Skin epidermis (tissue), 12 donors: ENCODE results near the gene FCER1A.

ENCODE experiments used
- H3K27ac ChIP-seq, 21 experiments: fragments of 200-600 bp; sonication (generic) in 11 of 21; one replicate each; pipeline ENCODE4 v1.5.0; 2020; ENCODE audit warnings: mild to moderate bottlenecking in 3 of 21, inconsistent platforms in 2 of 21, moderate library complexity in 2 of 21
- H3K4me3 ChIP-seq, 7 experiments: fragments of 200-600 bp; sonication (generic) in 2 of 7; one replicate each; pipeline ENCODE4 v1.5.0; 2020; ENCODE audit warnings: inconsistent platforms in 2 of 7, mild to moderate bottlenecking in 2 of 7, moderate library complexity in 1 of 7

The FCER1A gene

DNA sequence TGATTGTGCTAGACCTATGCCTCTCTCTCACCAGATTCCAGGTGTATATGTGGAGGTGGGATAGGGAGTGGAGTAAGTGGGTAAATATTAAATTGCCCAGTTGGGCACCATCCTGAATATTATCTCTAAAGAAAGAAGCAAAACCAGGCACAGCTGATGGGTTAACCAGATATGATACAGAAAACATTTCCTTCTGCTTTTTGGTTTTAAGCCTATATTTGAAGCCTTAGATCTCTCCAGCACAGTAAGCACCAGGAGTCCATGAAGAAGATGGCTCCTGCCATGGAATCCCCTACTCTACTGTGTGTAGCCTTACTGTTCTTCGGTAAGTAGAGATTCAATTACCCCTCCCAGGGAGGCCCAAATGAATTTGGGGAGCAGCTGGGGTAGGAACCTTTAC, at the start of gene FCER1A:
Gene FCER1A (plus strand): TSS at position 242 of the 400 bp plus-strand sequence. CDS start 29 bp downstream, at position 271.
- Histone ChIP-seq H3K27ac (peak within 1 kb of the TSS in 1 of 21 experiments; percentile 17), H3K4me3 (no peak within 1 kb of the TSS)

DNA sequence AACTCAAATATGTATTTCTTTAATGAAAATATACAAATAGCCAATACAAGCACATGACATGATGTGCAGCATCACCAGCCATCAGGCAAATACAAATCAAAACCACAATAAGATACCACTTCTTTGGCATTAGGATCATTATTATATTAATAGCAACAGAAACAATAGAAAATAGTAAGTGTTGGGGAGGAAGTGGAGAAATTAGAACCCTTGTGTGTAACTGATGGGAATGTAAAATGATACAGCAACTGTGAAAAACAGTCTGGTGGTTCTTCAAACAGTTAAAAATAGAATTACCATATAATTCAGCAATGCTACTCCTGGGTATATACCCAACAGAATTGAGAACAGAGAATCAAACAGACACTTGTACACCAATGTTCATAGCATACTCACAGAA, 40.8 kb upstream of the FCER1A start:
- Histone ChIP-seq H3K27ac (no peak overlapping the region), H3K4me3 (no peak overlapping the region)

DNA sequence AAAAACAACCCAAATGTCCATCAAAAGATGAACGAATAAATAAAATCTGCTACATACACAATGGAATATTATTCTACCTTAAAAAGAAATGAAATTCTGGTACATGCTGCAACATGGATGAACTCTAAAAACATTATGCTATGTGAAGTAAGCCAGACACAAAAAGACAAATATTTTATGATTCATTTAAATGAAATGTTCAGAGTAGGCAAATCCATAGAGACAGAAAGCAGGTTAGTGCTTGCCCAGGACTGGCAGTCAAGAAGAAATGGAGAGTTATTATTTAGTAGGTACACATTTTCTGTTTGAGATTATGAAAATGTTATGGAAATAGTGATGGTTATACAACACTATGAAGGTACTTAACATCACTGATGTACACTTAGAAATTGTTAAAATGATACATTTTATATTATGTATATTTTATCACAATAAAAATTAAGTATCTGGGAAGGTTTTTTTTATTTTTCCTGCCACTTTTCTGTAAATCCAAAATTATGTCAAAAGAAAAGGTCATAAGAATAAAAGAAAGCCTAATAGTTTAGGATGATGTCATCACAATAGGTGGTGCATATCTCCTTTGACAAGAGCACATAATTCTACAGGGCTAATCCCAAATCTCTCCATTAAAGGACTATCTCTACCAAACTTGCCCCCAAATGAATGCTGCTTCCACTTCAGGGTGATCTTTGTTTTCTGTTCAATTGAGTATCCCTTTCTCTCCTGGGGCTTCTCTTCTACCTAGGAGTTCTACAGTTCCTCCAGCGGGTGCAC, 40.2 kb upstream of the FCER1A start:
- Histone ChIP-seq H3K4me3 (no peak overlapping the region), H3K27ac (peak overlapping the region in 2 of 21 experiments; percentile 28 to 31)

- no peak overlapping the region for H3K27ac ChIP-seq
Observed at GRCh38 chr1:159266832-159267231, 35.3 kb upstream of the FCER1A start.

GRCh38 chr1:159274631-159275030, 27.5 kb upstream of the FCER1A start:
- Histone ChIP-seq H3K4me3 (no peak overlapping the region), H3K27ac (no peak overlapping the region)

More at GRCh38 chr1:159266832-159267231, 35.3 kb upstream of the FCER1A start:
- H3K4me3 ChIP-seq = no peak overlapping the region

- no peak overlapping the region for H3K27ac ChIP-seq
- no peak overlapping the region for H3K4me3 ChIP-seq
Observed at GRCh38 chr1:159275891-159276290, 26.2 kb upstream of the FCER1A start.

GRCh38 chr1:159279773-159280172, 22.4 kb upstream of the FCER1A start:
- Histone ChIP-seq H3K27ac (no peak overlapping the region), H3K4me3 (no peak overlapping the region)

- peak overlapping the region in 1 of 21 experiments; percentile 55 for H3K27ac ChIP-seq
Observed at GRCh38 chr1:159282118-159282517, 20.0 kb upstream of the FCER1A start.

DNA sequence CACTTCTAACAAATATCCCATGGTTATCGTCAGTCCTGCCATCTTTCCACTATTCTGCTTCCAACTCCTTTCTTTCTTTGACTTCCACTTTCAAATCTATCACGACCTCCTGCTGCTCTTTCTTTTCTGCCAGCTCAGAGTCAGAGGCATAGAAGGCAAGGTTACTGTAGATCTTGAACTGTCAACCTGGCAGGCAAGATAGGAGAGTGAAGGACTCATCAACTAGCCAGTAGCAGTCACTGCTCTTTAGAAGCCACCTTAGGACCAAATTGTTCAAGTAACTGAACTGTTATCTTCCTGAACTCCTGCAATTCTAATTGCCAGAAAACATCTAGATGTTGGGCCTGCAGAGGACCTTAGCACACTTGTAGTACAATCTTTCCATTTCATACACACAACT, 13.1 kb upstream of the FCER1A start:
- Histone ChIP-seq H3K4me3 (no peak overlapping the region), H3K27ac (no peak overlapping the region)

More at GRCh38 chr1:159282118-159282517, 20.0 kb upstream of the FCER1A start:
- H3K4me3 ChIP-seq = no peak overlapping the region

DNA sequence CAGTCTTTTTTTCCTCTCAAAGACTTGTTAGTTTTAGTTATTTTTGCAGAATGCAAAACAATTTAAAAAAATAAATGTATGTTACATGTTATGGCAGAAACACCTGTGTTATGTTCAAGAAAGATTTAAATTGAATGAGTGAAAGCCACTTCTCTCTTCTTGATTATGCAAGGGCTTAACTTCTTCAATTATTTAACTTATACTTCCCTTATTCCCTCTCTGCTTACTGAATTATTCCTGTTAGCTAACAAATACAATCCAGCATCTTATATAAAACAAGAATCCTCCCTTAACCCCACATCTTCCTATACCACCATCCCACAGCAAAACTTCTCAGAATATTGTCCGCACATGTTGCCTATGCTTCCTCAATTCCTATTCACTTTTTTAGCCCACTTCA, 10.7 kb upstream of the FCER1A start:
- no peak overlapping the region for H3K4me3 ChIP-seq
- no peak overlapping the region for H3K27ac ChIP-seq

- no peak overlapping the region for H3K4me3 ChIP-seq
- no peak overlapping the region for H3K27ac ChIP-seq
Observed at GRCh38 chr1:159296706-159297375, 5.3 kb upstream of the FCER1A start.

DNA sequence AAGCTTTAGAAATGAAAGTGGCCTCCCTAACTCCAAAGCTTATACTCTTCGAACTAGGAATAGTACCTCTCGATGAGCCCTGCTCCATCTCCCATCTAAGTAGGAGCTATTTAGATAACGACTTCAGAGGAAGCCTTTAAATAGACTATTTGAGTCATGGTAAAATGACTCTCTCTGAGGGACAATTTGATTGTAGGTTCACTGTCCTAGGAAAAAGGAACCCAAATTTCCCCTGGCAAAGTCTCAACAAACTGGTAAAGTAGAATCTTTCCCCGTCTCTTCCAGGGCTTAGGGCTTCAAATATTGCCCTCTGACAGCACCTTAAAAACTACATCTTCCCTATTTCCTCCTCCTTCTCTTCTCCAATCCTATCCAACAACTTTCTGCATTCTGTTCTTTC, 2.0 kb upstream of the FCER1A start:
- H3K4me3 ChIP-seq = no peak overlapping the region
- H3K27ac ChIP-seq = no peak overlapping the region

GRCh38 chr1:159307346-159308020, 5.3 kb downstream of the FCER1A start:
- H3K27ac ChIP-seq = no peak overlapping the region
- no peak overlapping the region for H3K4me3 ChIP-seq

- Histone ChIP-seq H3K27ac (no peak overlapping the region), H3K4me3 (no peak overlapping the region)
Observed at GRCh38 chr1:159311679-159312078, 9.5 kb downstream of the FCER1A start.

- Histone ChIP-seq H3K27ac (no peak overlapping the region), H3K4me3 (no peak overlapping the region)
Observed at GRCh38 chr1:159315381-159315780, 13.2 kb downstream of the FCER1A start.

DNA sequence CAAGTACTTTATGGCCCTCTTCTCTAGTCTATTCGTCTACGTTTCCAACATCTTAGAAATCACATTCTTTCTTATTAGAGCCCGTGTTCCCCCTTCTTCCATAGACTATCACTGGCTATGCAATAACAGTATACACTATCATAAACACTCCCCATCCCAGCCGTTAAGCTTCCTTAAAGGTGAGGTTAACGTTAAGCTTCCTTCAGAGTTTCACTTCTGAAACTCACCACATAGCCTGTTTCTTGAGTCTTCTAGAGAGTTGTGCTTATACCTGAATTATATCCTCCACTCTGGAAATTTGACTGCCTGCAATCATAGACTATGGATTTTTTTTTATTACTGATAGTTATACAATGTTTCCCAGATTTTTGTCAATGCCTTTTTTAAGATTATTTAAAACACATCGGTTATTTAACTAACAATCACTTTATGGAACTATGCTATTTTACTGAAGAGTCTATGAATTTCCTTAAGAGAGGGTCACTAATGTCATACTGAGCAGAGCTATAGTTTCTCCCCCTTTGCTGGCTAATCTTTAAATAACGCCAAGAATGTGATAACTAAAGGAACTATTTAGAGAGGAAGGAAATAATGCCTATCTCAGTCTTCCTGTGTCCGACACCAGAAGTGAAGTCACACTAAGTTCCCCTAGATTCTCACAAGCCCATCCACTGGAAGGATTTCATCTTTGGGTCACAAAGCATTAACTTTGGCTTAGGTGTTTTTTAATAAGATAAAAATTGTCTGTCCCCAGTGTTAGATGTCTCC, 16.8 kb downstream of the FCER1A start:
- Histone ChIP-seq H3K4me3 (no peak overlapping the region), H3K27ac (no peak overlapping the region)

GRCh38 chr1:159334797-159335196, 32.7 kb downstream of the FCER1A start:
- H3K4me3 ChIP-seq = no peak overlapping the region

GRCh38 chr1:159338018-159338417, 35.9 kb downstream of the FCER1A start:
- no peak overlapping the region for H3K4me3 ChIP-seq
- H3K27ac ChIP-seq = no peak overlapping the region

More at GRCh38 chr1:159334797-159335196, 32.7 kb downstream of the FCER1A start:
- H3K27ac ChIP-seq = no peak overlapping the region

- Histone ChIP-seq H3K27ac (no peak overlapping the region), H3K4me3 (no peak overlapping the region)
Observed at GRCh38 chr1:159339536-159339935, 37.4 kb downstream of the FCER1A start.

GRCh38 chr1:159341736-159342135, 39.6 kb downstream of the FCER1A start:
- Histone ChIP-seq H3K27ac (no peak overlapping the region), H3K4me3 (no peak overlapping the region)
